Testis (tissue), 5 donors: ENCODE measurements around the gene ZFYVE16. TPM values are rescaled to one million over a fixed set of nuclear protein-coding genes. Genes with fewer than 3 reads are reported as not detected.

Experiments
- DNase-seq: peaks from one replicate; pipeline ENCODE4 v3.0.0-alpha.2; 2019
- H3K27ac ChIP-seq, 2 donors: fragments of 200-600 bp; sonication (generic); one replicate each; pipeline ENCODE4 v1.5.1; 2019
- H3K27me3 ChIP-seq: fragments of 200-600 bp; sonication (generic); one replicate; pipeline ENCODE4 v1.5.1; 2019
- H3K36me3 ChIP-seq: fragments of 200-600 bp; sonication (generic); one replicate; pipeline ENCODE4 v1.5.1; 2017; ENCODE audit warnings: low read depth; ENCODE audit errors: missing control alignments
- H3K4me1 ChIP-seq: fragments of 200-600 bp; sonication (generic); one replicate; pipeline ENCODE4 v1.5.1; 2019
- H3K4me3 ChIP-seq, 2 donors: fragments of 200-600 bp; sonication (generic); one replicate each; pipeline ENCODE4 v1.5.1; 2017 to 2019
- H3K9me3 ChIP-seq: fragments of 200-600 bp; sonication (generic); one replicate; pipeline ENCODE4 v1.5.1; 2017
- CTCF ChIP-seq, 3 experiments: fragments of 450-650 bp in 2 of 3; fragments of 200-600 bp in 1 of 3; sonication (generic) in 1 of 3; IDR thresholded peaks; one replicate each; pipeline ENCODE4 v1.5.1; 2016 to 2019; ENCODE audit warnings: antibody characterized with exemption in 3 of 3, mild to moderate bottlenecking in 2 of 3, moderate library complexity in 1 of 3
- POLR2A ChIP-seq: fragments of 450-650 bp; IDR thresholded peaks from one replicate; pipeline ENCODE4 v1.6.1; 2017; ENCODE audit warnings: antibody characterized with exemption, mild to moderate bottlenecking, moderate library complexity
- WGBS, 2 donors: methylation state at CpG; one replicate each; pipeline ENCODE4 v1.1.5; 2018; 5-methylcytosine and 5-hydroxymethylcytosine counted together
- intact Hi-C: fragments of 100-400 bp; cut with DNase I; formaldehyde crosslinking; loops from one replicate; pipeline ENCODE4 v1.15.1; 2023; ENCODE audit warnings: low total_unique reads
- long read RNA-seq, 2 donors: transcript quantifications; one replicate each; lab custom pipeline, GENCODE V29; 2026
- polyA plus RNA-seq: library from polyadenylated mRNA; stranded (reverse); fragments of 350-450 nt; fragmentation: Illumina TruSeq; extraction: RNeasy Lipid Tissue Mini Kit (QIAGEN cat#74804); gene quantifications from one replicate; pipeline ENCODE4 v1.2.3, GENCODE V29; 2014; ENCODE audit warnings: low read depth, low replicate concordance; ENCODE audit not compliant: insufficient read depth
- total RNA-seq, 2 donors: library from RNA; depleted of rRNA; stranded (reverse); fragments of >200 nt; gene quantifications; one replicate each; pipeline ENCODE4 v1.2.3, GENCODE V29; 2016

The ZFYVE16 gene
- total RNA-seq (10 to 100 TPM; 50.0 to 52.7 TPM), polyA plus RNA-seq (16.3 TPM)
- long read RNA-seq, donor 1, full-length matches to known transcripts = 4 of 38 reads
- long read RNA-seq, donor 1, partial matches to known transcripts = 34 of 38 reads
- long read RNA-seq, donor 1, other reads (novel, unspliced or antisense) = 0 of 38 reads
- long read RNA-seq, donor 2, full-length matches to known transcripts = 1 of 6 reads
- long read RNA-seq, donor 2, partial matches to known transcripts = 5 of 6 reads
- long read RNA-seq, donor 2, other reads (novel, unspliced or antisense) = 0 of 6 reads

GRCh38 chr5:80407735-80408483, at the start of gene ZFYVE16:
Gene ZFYVE16, plus strand, starts transcription at chr5:80408064. Its CDS starts 26,084 bp downstream, at chr5:80434148.
- H3K4me1 ChIP-seq = peaks cover 18% of the 10 kb centered on the region
- H3K36me3 ChIP-seq = no peaks in the 10 kb centered on the region
- H3K27me3 ChIP-seq = no peaks in the 10 kb centered on the region
- H3K27ac ChIP-seq = peak within 1 kb of the TSS; percentile 95 to 97
- TF ChIP-seq CTCF (IDR thresholded peaks at IDR 0.05) (no peak), POLR2A (peak; percentile 60)
- 0% methylated on average over 3 to 50 of the region's 66 CpGs for WGBS, 2 donors
- H3K4me3 ChIP-seq = peak within 1 kb of the TSS; percentile 85 to 93
- no peaks in the 10 kb centered on the region for H3K9me3 ChIP-seq
- peak; percentile 98 for DNase-seq
- intact Hi-C loops = no loop called here

- intact Hi-C loops = no loop called here
- H3K36me3 ChIP-seq = no peaks in the 10 kb centered on the region
- no peaks in the 10 kb centered on the region for H3K9me3 ChIP-seq
- no peak overlapping the region for H3K27ac ChIP-seq
- H3K4me1 ChIP-seq = no peaks in the 10 kb centered on the region
- no peak overlapping the region for H3K4me3 ChIP-seq
- no peak for TF ChIP-seq CTCF (IDR thresholded peaks at IDR 0.05)
- TF ChIP-seq POLR2A = no peak
- no peaks in the 10 kb centered on the region for H3K27me3 ChIP-seq
- no peak for DNase-seq
These were observed 46.9 kb upstream of the ZFYVE16 start for GRCh38 chr5:80360914-80361444.

GRCh38 chr5:80364892-80365291, 43.0 kb upstream of the ZFYVE16 start:
- DNase-seq = no peak
- intact Hi-C loops = no loop called here
- no peaks in the 10 kb centered on the region for H3K36me3 ChIP-seq
- H3K4me3 ChIP-seq = no peak overlapping the region
- no peaks in the 10 kb centered on the region for H3K27me3 ChIP-seq
- TF ChIP-seq CTCF (IDR thresholded peaks at IDR 0.05) (no peak), POLR2A (no peak)
- H3K4me1 ChIP-seq = no peaks in the 10 kb centered on the region
- 87 to 94% methylated on average over 6 of the region's 6 CpGs for WGBS, 2 donors
- no peaks in the 10 kb centered on the region for H3K9me3 ChIP-seq
- H3K27ac ChIP-seq = no peak overlapping the region

GRCh38 chr5:80368661-80369480, 39.0 kb upstream of the ZFYVE16 start:
- no peaks in the 10 kb centered on the region for H3K36me3 ChIP-seq

More at GRCh38 chr5:80368661-80369480, 39.0 kb upstream of the ZFYVE16 start:
- Histone ChIP-seq H3K27ac (no peak overlapping the region), H3K9me3 (no peaks in the 10 kb centered on the region), H3K27me3 (no peaks in the 10 kb centered on the region), H3K4me1 (no peaks in the 10 kb centered on the region), H3K4me3 (no peak overlapping the region)
- TF ChIP-seq CTCF (IDR thresholded peaks at IDR 0.05) (no peak), POLR2A (no peak)
- DNase-seq = no peak
- WGBS, 2 donors = 78 to 84% methylated on average over 4 of the region's 4 CpGs
- intact Hi-C loops = no loop called here
